ENCODE measurements around the gene SMC3.

SMC3 gene

DNA sequence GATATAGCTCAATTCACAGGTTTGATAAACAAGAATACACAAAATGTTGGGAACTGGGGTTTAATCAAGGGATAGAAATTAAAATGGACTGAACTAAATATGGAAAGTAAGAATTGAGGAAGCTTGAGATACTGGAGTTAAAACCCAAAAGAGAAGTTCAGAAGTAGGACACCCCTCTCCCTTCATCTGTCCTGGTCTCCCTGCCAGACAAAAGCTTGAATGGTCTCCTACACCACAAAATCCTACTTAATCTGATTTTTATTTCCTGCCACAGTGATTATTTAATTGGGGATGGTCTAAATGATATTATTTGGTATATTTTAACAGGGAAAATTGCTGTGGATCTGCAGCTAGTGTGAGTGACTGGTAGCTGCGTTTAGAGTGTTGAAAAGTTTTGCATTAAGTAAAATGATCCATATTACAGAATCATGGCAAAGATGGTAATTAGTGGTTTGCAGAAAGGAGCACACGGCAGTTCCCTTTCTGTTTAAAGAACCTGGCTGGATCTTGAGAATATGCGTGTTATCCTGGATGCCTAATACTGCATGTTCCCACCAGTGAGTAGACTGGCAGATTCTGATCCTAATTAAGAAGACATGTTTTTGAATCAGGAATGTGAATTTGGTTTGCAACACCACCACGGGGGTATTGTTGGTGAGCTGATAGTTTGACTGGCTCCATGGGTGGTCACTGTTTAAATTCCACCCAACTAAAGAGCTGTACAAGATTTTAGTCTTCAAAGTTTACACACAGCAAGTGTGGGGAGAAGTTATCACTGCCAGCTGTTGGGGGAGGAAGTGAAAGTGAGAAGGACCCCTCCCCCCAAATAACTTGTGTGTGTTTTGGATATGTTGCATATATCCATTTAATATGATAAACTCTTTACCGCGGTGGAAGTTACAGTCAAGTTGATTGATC, 82.1 kb downstream of the SMC3 start:
- no peak for DNase-seq

DNA sequence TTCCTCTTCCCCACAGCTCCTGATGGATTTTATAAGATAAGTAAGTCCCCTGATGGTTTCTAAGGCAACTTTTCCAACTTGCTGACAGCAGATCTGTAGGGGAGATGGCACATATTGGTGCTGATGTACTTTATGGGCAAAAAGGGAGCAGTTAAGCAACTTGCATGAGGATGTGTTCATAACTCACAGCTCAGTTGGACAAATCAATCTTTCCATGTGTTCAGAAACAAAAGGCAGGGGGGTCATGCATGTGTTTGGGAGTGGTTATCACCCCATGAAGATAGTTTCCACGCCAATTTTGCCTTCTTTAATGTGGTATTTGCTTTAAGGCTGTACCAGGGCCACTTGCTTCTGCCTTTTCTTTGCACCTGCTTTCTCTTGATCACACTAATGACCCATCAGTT, 82.8 kb downstream of the SMC3 start:
- DNase-seq = no peak

- DNase-seq = no peak
Observed at GRCh38 chr10:110651044-110651958, 83.8 kb downstream of the SMC3 start.

DNA sequence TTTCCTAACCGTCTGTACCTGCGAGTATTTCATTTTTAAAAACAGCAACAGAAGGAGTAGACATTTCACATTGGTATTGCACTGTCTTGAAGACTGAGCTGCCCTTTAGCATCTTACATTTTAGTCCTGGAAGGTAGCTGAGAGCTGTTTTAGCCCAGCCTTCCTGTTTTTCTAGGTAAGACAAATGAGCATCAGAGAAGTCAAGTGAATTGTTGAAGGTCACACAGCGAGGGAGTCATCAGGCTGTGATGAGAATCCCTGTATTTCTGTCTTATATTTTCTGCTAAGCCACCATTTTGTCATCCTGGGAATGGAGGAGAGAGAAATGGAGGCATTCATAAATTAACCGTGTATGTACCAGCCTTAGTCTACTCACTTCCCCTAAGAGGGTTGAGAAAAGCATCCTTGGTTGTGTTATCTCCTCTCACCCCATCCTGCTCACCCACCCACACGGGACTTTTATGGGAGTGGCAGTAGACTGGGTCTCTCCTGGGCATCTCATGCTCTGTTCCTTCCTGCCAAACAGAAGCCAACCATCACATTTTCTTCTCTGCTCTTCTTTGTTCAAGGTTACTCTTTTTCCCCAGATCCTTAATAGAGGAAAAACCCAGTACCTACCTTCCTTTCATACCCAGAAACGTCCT, 85.1 kb downstream of the SMC3 start:
- no peak for DNase-seq
